DOHH2 (cell line): ENCODE results near the gene TRIM15.

Experiments used
- H3F3A ChIP-seq: fragments of 200-600 bp; sonication (generic), shearing (Covaris generic); 2 replicates; pipeline ENCODE4 v1.6.0; 2016; ENCODE audit warnings: antibody characterized with exemption, mild to moderate bottlenecking; ENCODE audit not compliant: control insufficient read depth, insufficient read depth
- H3K27ac ChIP-seq: fragments of 200-600 bp; sonication (generic); 2 replicates; pipeline ENCODE4 v1.5.1; 2014; ENCODE audit warnings: low read depth, mild to moderate bottlenecking, low read length, moderate library complexity
- H3K27me3 ChIP-seq: fragments of 200-600 bp; sonication (generic); 2 replicates; pipeline ENCODE4 v1.6.1; 2014; ENCODE audit warnings: mild to moderate bottlenecking, low read length, mixed read lengths; ENCODE audit not compliant: control insufficient read depth
- H3K36me3 ChIP-seq: fragments of 200-600 bp; sonication (generic); 2 replicates; pipeline ENCODE4 v1.6.1; 2014; ENCODE audit warnings: mild to moderate bottlenecking, low read length, moderate library complexity, mixed read lengths; ENCODE audit not compliant: control insufficient read depth
- H3K4me1 ChIP-seq: fragments of 200-600 bp; sonication (generic); 2 replicates; pipeline ENCODE4 v1.6.1; 2014; ENCODE audit warnings: mild to moderate bottlenecking, low read length, mixed read lengths; ENCODE audit not compliant: control insufficient read depth
- H3K4me2 ChIP-seq: fragments of 200-600 bp; sonication (generic); 2 replicates; pipeline ENCODE4 v1.6.0; 2014; ENCODE audit warnings: mild to moderate bottlenecking, low read length, moderate library complexity
- H3K4me3 ChIP-seq: fragments of 200-600 bp; sonication (generic); 2 replicates; pipeline ENCODE4 v1.5.1; 2014; ENCODE audit warnings: mild to moderate bottlenecking, low read length, mixed read lengths
- H3K79me2 ChIP-seq: fragments of 200-600 bp; sonication (generic); 2 replicates; pipeline ENCODE4 v1.6.1; 2014; ENCODE audit warnings: mild to moderate bottlenecking, low read length, mixed read lengths; ENCODE audit not compliant: control insufficient read depth
- H3K9me2 ChIP-seq: fragments of 200-600 bp; sonication (generic); replicated peaks from 2 replicates; pipeline ENCODE4 v1.6.1; 2014; ENCODE audit warnings: mild to moderate bottlenecking, low read length, mixed read lengths; ENCODE audit not compliant: control insufficient read depth
- H3K9me3 ChIP-seq: fragments of 200-600 bp; sonication (generic); 2 replicates; pipeline ENCODE4 v1.6.1; 2014; ENCODE audit warnings: antibody characterized with exemption, low read length, mixed read lengths; ENCODE audit not compliant: control insufficient read depth, insufficient read depth
- H4K20me1 ChIP-seq: fragments of 200-600 bp; sonication (generic); 2 replicates; pipeline ENCODE4 v1.6.0; 2014; ENCODE audit warnings: low read depth, mild to moderate bottlenecking, antibody characterized with exemption, low read length, moderate library complexity; ENCODE audit not compliant: control insufficient read depth, insufficient read depth
- EZH2phosphoT487 ChIP-seq: fragments of 200-600 bp; sonication (generic); IDR thresholded peaks from 2 replicates; pipeline ENCODE4 v1.6.1; 2017; ENCODE audit warnings: borderline replicate concordance, mild to moderate bottlenecking, antibody characterized with exemption, low read length, moderate library complexity, mixed read lengths
- TF ChIP-seq, protein P1 (sequence below): fragments of 200-600 bp; sonication (generic); IDR thresholded peaks from one replicate; pipeline ENCODE4 v1.5.1; 2014; ENCODE audit warnings: antibody characterized with exemption, mild to moderate bottlenecking, low read depth, low read length; ENCODE audit not compliant: poor library complexity, severe bottlenecking

Gene TRIM15

DNA sequence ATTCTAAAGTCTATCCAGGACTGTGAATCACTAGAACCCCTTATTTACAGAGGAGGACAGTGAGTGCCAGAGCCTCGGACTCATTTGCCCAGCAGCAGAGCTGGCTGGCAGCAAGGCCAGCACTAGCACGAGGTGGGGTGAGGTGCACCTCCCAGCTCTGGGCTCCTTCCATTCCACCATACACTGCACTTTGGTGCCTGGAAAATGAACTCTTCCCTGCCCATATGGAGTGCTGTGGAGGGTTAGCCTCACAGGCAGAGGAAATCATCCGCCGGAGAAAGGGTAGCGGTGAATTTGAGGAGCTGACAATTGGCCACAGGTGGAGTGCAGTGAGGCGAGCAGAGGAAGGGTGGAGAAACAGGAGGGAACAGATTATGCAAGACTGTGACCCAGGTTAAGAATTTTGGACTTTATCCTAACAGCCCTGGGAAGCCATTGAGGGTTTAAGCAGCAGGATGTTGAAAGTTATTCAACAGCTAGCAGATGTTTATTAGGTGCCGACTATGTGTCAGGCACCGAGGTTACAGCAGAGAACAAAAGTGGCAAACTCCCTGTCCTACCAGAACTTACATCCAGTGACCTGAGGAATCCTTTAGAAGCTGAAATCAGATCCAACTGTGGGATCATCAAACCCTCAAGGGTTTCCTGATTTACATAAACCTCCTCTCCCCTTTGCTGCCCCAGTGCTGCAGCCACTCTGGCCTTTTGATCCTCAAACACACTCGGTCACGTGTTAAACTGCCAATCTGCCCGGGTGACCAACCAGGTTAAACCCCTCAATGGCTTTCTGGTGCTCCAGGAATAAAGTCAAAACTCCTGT lies 43.7 kb downstream of the TRIM15 start:
- TF ChIP-seq EZH2phosphoT487: no peak
- TF ChIP-seq, protein P1, sequence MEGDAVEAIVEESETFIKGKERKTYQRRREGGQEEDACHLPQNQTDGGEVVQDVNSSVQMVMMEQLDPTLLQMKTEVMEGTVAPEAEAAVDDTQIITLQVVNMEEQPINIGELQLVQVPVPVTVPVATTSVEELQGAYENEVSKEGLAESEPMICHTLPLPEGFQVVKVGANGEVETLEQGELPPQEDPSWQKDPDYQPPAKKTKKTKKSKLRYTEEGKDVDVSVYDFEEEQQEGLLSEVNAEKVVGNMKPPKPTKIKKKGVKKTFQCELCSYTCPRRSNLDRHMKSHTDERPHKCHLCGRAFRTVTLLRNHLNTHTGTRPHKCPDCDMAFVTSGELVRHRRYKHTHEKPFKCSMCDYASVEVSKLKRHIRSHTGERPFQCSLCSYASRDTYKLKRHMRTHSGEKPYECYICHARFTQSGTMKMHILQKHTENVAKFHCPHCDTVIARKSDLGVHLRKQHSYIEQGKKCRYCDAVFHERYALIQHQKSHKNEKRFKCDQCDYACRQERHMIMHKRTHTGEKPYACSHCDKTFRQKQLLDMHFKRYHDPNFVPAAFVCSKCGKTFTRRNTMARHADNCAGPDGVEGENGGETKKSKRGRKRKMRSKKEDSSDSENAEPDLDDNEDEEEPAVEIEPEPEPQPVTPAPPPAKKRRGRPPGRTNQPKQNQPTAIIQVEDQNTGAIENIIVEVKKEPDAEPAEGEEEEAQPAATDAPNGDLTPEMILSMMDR: no peak
- Histone ChIP-seq H3K79me2 (peaks cover 92% of the 10 kb centered on the region), H3K27ac (no peak overlapping the region), H3K27me3 (no peaks in the 10 kb centered on the region), H3K4me1 (peaks cover 69% of the 10 kb centered on the region), H3K9me3 (no peaks in the 10 kb centered on the region), H3K4me2 (no peak overlapping the region), H3F3A (no peaks in the 10 kb centered on the region; the same call in 1 of the 2 replicates), H4K20me1 (peaks cover 21% of the 10 kb centered on the region; the same call in 1 of the 2 replicates), H3K9me2 (no peaks in the 10 kb centered on the region), H3K4me3 (no peak overlapping the region), H3K36me3 (peaks cover 65% of the 10 kb centered on the region)

DNA sequence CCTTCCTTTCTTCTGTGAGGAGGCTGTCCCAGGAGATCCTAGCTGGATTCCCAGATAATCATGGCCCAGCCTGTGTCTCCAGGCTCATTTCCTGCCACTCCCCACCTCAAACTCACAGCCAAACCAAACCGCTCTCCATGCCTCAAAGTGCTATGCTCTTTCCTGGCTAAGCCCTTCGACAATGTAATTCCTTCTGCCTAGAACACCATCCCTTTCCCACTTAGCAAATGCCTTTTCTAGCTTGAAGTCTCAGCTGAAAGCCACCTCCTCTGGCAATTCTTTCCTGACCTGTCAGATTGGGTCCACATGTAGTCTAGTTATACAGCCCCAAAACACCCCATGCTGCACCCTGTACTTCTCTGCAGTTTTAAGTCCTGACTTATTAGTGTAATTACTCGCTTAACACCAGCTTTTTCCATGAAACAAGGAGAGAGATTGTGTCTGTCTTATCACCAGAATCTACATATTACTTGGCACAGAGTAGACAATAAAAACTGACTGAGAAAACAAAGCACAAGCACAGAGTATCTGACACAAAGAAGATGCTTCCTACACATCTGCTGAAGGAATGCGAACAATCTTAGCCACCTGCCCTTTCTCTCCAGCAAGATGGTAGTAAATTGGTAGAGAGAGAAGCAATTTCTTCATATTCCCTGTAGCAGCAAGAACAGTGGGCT lies 44.4 kb downstream of the TRIM15 start:
- Histone ChIP-seq H3K27me3 (no peaks in the 10 kb centered on the region), H3K79me2 (peaks cover 92% of the 10 kb centered on the region), H3K36me3 (peaks cover 60% of the 10 kb centered on the region), H3K9me3 (no peaks in the 10 kb centered on the region), H4K20me1 (peaks cover 21% of the 10 kb centered on the region; the same call in 1 of the 2 replicates), H3K4me2 (no peak overlapping the region), H3F3A (no peaks in the 10 kb centered on the region), H3K9me2 (no peaks in the 10 kb centered on the region), H3K4me3 (no peak overlapping the region), H3K27ac (no peak overlapping the region), H3K4me1 (peaks cover 64% of the 10 kb centered on the region)
- no peak for TF ChIP-seq EZH2phosphoT487
- TF ChIP-seq, protein P1: no peak

DNA sequence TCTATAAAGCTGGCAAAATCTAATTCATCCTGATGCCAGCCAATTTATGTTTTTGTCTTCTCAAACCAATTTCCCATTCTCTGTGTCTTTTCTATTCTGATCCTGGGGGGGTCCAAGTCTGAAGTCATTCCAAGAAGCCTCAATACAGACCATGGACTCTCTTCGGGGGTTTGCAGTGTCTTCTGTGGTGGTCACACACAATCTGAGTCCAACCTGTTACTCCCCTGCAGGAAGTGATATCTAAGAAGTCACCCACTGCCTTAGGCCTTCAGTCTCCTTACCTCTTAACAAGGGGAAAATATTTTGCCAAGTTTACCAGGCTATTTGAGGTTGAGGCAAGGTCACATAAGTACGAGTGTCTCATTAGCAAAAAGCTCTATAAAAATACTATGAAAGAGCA lies 48.0 kb downstream of the TRIM15 start:
- H3K79me2 ChIP-seq: peaks cover 68% of the 10 kb centered on the region
- H3K27me3 ChIP-seq: no peaks in the 10 kb centered on the region
- H3F3A ChIP-seq: peaks cover 12% of the 10 kb centered on the region
- H3K9me3 ChIP-seq: no peaks in the 10 kb centered on the region
- 0 out of 2 replicates have a peak overlapping the region, but pooled peaks have one; percentile 40 for H3K27ac ChIP-seq
- peaks cover 83% of the 10 kb centered on the region for H3K4me1 ChIP-seq
- peaks cover 45% of the 10 kb centered on the region for H3K36me3 ChIP-seq
- peaks cover 21% of the 10 kb centered on the region; the same call in 1 of the 2 replicates for H4K20me1 ChIP-seq
- H3K9me2 ChIP-seq: no peaks in the 10 kb centered on the region
- peak overlapping the region; percentile 88 for H3K4me3 ChIP-seq
- peak overlapping the region; percentile 87 for H3K4me2 ChIP-seq
- no peak for TF ChIP-seq EZH2phosphoT487
- TF ChIP-seq, protein P1: no peak
